Esophagus (tissue), 2 donors: ENCODE measurements around the gene UBD. TPM values are rescaled to one million over a fixed set of nuclear protein-coding genes. Genes with fewer than 3 reads are reported as not detected.

Experiments used
- polyA plus RNA-seq, 2 donors: library from polyadenylated mRNA; stranded (reverse); fragments of 200-250 nt; gene quantifications; one replicate each; pipeline ENCODE4 v1.2.3, GENCODE V29; 2013
- donor health status: healthy with polysubstance abuse.
- donor health status: Bipolar disorder and iron deficiency.

UBD gene
- polyA plus RNA-seq, 2 donors: 0.61 to 2.3 TPM

Other genes with a start within 250 kb of the UBD start
- not detected for gene OR5V1, start 190.9 kb downstream of the UBD start, polyA plus RNA-seq
- gene OR12D3, start 184.4 kb downstream of the UBD start, polyA plus RNA-seq: not detected
- gene OR12D2, start 164.1 kb downstream of the UBD start, polyA plus RNA-seq: not detected
- not detected for gene OR12D1, start 144.8 kb downstream of the UBD start, polyA plus RNA-seq
- gene OR10C1, start 120.4 kb downstream of the UBD start, polyA plus RNA-seq: not detected
- not detected for gene OR11A1, start 102.7 kb downstream of the UBD start, polyA plus RNA-seq
- gene OR2H1, start 102.6 kb downstream of the UBD start, polyA plus RNA-seq: not detected
- not detected for gene MAS1L, start 71.8 kb downstream of the UBD start, polyA plus RNA-seq
- gene OR2H2, start 25.4 kb upstream of the UBD start, polyA plus RNA-seq: not detected
- gene GABBR1, start 73.5 kb upstream of the UBD start, polyA plus RNA-seq: 10 to 100 TPM; 13.0 to 28.1 TPM
- gene MOG, start 97.4 kb upstream of the UBD start, polyA plus RNA-seq: not detected
- 1 to 10 TPM in 1 of 2 donors, under 1 TPM in 1; 0.06 to 1.3 TPM for gene ZFP57, start 121.4 kb upstream of the UBD start, polyA plus RNA-seq
- gene HLA-F, start 163.7 kb upstream of the UBD start, polyA plus RNA-seq: 10 to 100 TPM; 25.2 to 35.6 TPM